Measurements from ENCODE around the gene OR51B4. TPM values are rescaled to one million over a fixed set of nuclear protein-coding genes. Genes with fewer than 3 reads are reported as not detected.

Gene OR51B4
- total and polyA plus RNA-seq, 9 of the 15 experiments (the other 6 are each of a cell fraction or from before 2014, with no cell fraction given): 17.1 to 64.6 (median 39.9) TPM

- TF ChIP-seq ZNF318 (IDR thresholded peaks at IDR 0.05; ENCODE audit: borderline replicate concordance in 1 of 2, low read depth in 1 of 2) (no peak), PRPF4 (IDR thresholded peaks at IDR 0.05; ENCODE audit: insufficient read depth, low read depth, low read length, poor library complexity, severe bottlenecking) (no peak), PTTG1 (tag; IDR thresholded peaks at IDR 0.05; ENCODE audit: low read depth) (no peak)
Measured at GRCh38 chr11:5304046-5304445, 2.3 kb upstream of the OR51B4 start (continued).
